Adrenal gland (tissue), 12 donors: ENCODE results near the gene STIL. TPM values are rescaled to one million over a fixed set of nuclear protein-coding genes. Genes with fewer than 3 reads are reported as not detected.

Experiments used
- DNase-seq, 7 donors: peaks; one replicate each; pipeline ENCODE4 v3.0.0-alpha.2; 2019 to 2020
- H3K27ac ChIP-seq, 5 donors: fragments of 200-600 bp; sonication (generic) in 4 of 5; 1 replicate in 3 of 5; 2 replicates in 2 of 5; pipeline versions ENCODE4 v1.5.1 to v1.8.0; 2016 to 2020; ENCODE audit warnings: mild to moderate bottlenecking in 1 of 5
- H3K27me3 ChIP-seq: fragments of 200-600 bp; 2 replicates; pipeline ENCODE4 v1.8.0; 2021
- H3K36me3 ChIP-seq, 2 donors: fragments of 200-600 bp; replicated peaks in 1 of 2; 1 replicate in 1 of 2; 2 replicates in 1 of 2; pipeline versions ENCODE4 v1.5.1 to v1.8.0; 2018 to 2022
- H3K4me1 ChIP-seq, 2 donors: fragments of 200-600 bp; replicated peaks in 1 of 2; 1 replicate in 1 of 2; 2 replicates in 1 of 2; pipeline versions ENCODE4 v1.5.1 to v1.8.0; 2018 to 2021
- H3K4me3 ChIP-seq, 4 donors: fragments of 200-600 bp; sonication (generic) in 3 of 4; one replicate each; pipeline ENCODE4 v1.5.1; 2016 to 2018
- H3K9me3 ChIP-seq, 3 donors: fragments of 200-600 bp; sonication (generic) in 1 of 3; replicated peaks in 1 of 3; 1 replicate in 2 of 3; 2 replicates in 1 of 3; pipeline versions ENCODE4 v1.5.1 to v1.8.0; 2016 to 2021
- CTCF ChIP-seq, 6 experiments: fragments of 450-650 bp in 4 of 6; fragments of 200-600 bp in 2 of 6; sonication (generic) in 1 of 6; IDR thresholded peaks; 1 replicate in 5 of 6; 2 replicates in 1 of 6; pipeline versions ENCODE4 v1.5.1 to v1.8.0; 2016 to 2021; ENCODE audit warnings: antibody characterized with exemption in 6 of 6, mild to moderate bottlenecking in 2 of 6, moderate library complexity in 1 of 6
- POLR2A ChIP-seq, 2 donors: fragments of 450-650 bp; IDR thresholded peaks; one replicate each; pipeline ENCODE4 v1.6.1; 2017; ENCODE audit warnings: antibody characterized with exemption in 2 of 2, mild to moderate bottlenecking in 2 of 2, moderate library complexity in 1 of 2
- WGBS, 4 donors: extraction: QIAGEN DNeasy Blood & Tissue Kit in 2 of 4; methylation state at CpG; one replicate each; pipeline versions ENCODE4 v1.1.5 to v1.1.7; 2013 to 2017; 5-methylcytosine and 5-hydroxymethylcytosine counted together
- intact Hi-C, 2 donors: fragments of 100-400 bp; cut with DNase I; formaldehyde crosslinking; loops; one replicate each; pipeline versions ENCODE4 v1.14.1 to v1.15.0; 2022 to 2023
- polyA plus RNA-seq, 3 donors: library from polyadenylated mRNA; stranded (reverse); fragments of 200-250 nt in 2 of 3; fragments of 350-450 nt in 1 of 3; fragmentation: Illumina TruSeq in 1 of 3; extraction: RNeasy Lipid Tissue Mini Kit (QIAGEN cat#74804) in 1 of 3; gene quantifications; one replicate each; pipeline ENCODE4 v1.2.3, GENCODE V29; 2013 to 2014
- total RNA-seq, 9 donors: library from RNA; depleted of rRNA in 4 of 9; stranded (reverse); fragments of >200 nt in 4 of 9; fragments of 120-200 nt in 1 of 9; fragmentation: NEBNext Ultra II Directional in 1 of 9; extraction: Animal tissue kit (Norgen Biotek cat#: 25700) in 1 of 9; gene quantifications; one replicate each; pipeline versions ENCODE4 v1.1.0 to v1.2.4, GENCODE V29; 2013 to 2023
- donor health status: healthy with polysubstance abuse.
- donor health status: Bipolar disorder and iron deficiency.
- donor health status: DM: yes; HTN: yes; CAD: no.
- donor health status: DM: no; HTN: no; CAD: no.
- donor health status: DM: no; HTN: no; CAD: no.
- donor health status: DM: yes; HTN: yes; CAD: no.

STIL gene
- total and polyA plus RNA-seq, 12 donors = 0.24 to 7.0 (median 1.4) TPM

- no peak overlapping the region for H3K27ac ChIP-seq
These were observed 3.9 kb upstream of the STIL start for GRCh38 chr1:47317841-47318240.

GRCh38 chr1:47309427-47309826 is 4.5 kb downstream of the STIL start:
- H3K4me1 ChIP-seq = peaks cover 7 to 8% of the 10 kb centered on the region in 2 donors
- intact Hi-C loops = no loop called here
- H3K27me3 ChIP-seq = no peaks in the 10 kb centered on the region
- no peak for DNase-seq
- H3K9me3 ChIP-seq = no peaks in the 10 kb centered on the region
- 85 to 94% (median 88%) methylated on average over 4 of the region's 4 CpGs for WGBS, 4 donors
- no peaks in the 10 kb centered on the region for H3K36me3 ChIP-seq
- no peak overlapping the region for H3K4me3 ChIP-seq
- H3K27ac ChIP-seq = no peak overlapping the region
- no peak for TF ChIP-seq POLR2A (IDR thresholded peaks at IDR 0.05)
- TF ChIP-seq CTCF (IDR thresholded peaks at IDR 0.05) = no peak

More at GRCh38 chr1:47317841-47318240, 3.9 kb upstream of the STIL start:
- no peak for TF ChIP-seq CTCF (IDR thresholded peaks at IDR 0.05)
- no peak for TF ChIP-seq POLR2A (IDR thresholded peaks at IDR 0.05)
- no peak for DNase-seq
- Histone ChIP-seq H3K4me3 (no peak overlapping the region), H3K9me3 (no peaks in the 10 kb centered on the region), H3K27me3 (no peaks in the 10 kb centered on the region), H3K36me3 (no peaks in the 10 kb centered on the region), H3K4me1 (peaks cover 7 to 8% of the 10 kb centered on the region in 2 donors)
- intact Hi-C loops = no loop called here
- 73 to 100% (median 86%) methylated on average over 1 of the region's 1 CpG for WGBS, 4 donors

- no peaks in the 10 kb centered on the region for H3K9me3 ChIP-seq
- H3K27me3 ChIP-seq = no peaks in the 10 kb centered on the region
- TF ChIP-seq POLR2A (IDR thresholded peaks at IDR 0.05) (no peak), CTCF (IDR thresholded peaks at IDR 0.05) (no peak)
- WGBS, 4 donors = 93 to 98% (median 95%) methylated on average over 2 of the region's 2 CpGs
- no peaks in the 10 kb centered on the region for H3K4me1 ChIP-seq
- H3K27ac ChIP-seq = no peak overlapping the region
- no peak overlapping the region for H3K4me3 ChIP-seq
- intact Hi-C loops = no loop called here
- no peak for DNase-seq
- no peaks in the 10 kb centered on the region for H3K36me3 ChIP-seq
These were observed 11.5 kb downstream of the STIL start for GRCh38 chr1:47302472-47302871.

- Histone ChIP-seq H3K36me3 (no peaks in the 10 kb centered on the region), H3K4me3 (no peak overlapping the region), H3K27me3 (no peaks in the 10 kb centered on the region), H3K4me1 (no peaks in the 10 kb centered on the region), H3K9me3 (no peaks in the 10 kb centered on the region), H3K27ac (no peak overlapping the region)
- TF ChIP-seq CTCF (IDR thresholded peaks at IDR 0.05) = no peak
- no peak for TF ChIP-seq POLR2A (IDR thresholded peaks at IDR 0.05)
- intact Hi-C loops = no loop called here
- no peak for DNase-seq
These were observed 15.8 kb downstream of the STIL start for GRCh38 chr1:47298025-47298699.
